ENCODE data around the gene NPL. TPM values are rescaled to one million over a fixed set of nuclear protein-coding genes. Genes with fewer than 3 reads are reported as not detected.

Gene NPL
- total RNA-seq, 1 experiment from 2014 or later: 2.4 TPM

DNA sequence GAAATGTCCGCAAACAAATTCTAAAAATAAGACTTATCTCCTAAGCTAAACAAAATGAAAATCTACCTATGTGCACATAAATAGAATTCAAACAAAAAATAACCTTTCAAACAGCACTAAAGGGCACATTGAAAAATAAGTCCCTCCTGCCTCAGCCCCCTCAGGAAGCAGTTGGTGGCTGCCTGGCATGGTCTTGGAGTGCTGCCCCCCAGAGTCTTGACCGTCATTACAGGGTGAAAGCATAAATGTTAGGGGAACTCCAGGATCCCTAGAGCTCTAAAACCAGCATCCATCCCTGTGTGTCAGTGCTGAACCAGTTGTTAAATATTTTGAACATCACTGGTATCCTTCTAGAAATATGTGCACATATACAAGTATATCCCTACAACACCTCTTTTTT is 6.5 kb upstream of the NPL start:
- Histone ChIP-seq H3K4me1 (ENCODE audit: insufficient read depth, low read length) (peaks cover 3% of the 10 kb centered on the region; the same call in 1 of the 2 replicates), H4K5ac (ENCODE audit: insufficient read length, low read depth, low read length) (no peak overlapping the region), H3K56ac (ENCODE audit: insufficient read length, low read depth, low read length) (no peak overlapping the region), H4K91ac (ENCODE audit: insufficient read length, low read depth, low read length) (no peak overlapping the region), H3K27ac (ENCODE audit: insufficient read length, low read depth, low read length) (no peak overlapping the region), H2BK15ac (ENCODE audit: low read depth, low read length) (no peak overlapping the region), H4K8ac (replicated peaks; ENCODE audit: insufficient read length, low read depth, low read length) (no peak overlapping the region), H3K14ac (ENCODE audit: insufficient read depth, low read length) (no peak overlapping the region), H3K18ac (ENCODE audit: insufficient read length, low read depth, low read length) (no peak overlapping the region), H4K20me1 (ENCODE audit: control insufficient read depth, insufficient read depth, insufficient read length) (no peaks in the 10 kb centered on the region), H2BK5ac (ENCODE audit: insufficient read length, low read length) (no peak overlapping the region), H3K4me2 (ENCODE audit: insufficient read depth, insufficient read length, low read length) (no peak overlapping the region), H2BK20ac (ENCODE audit: low read depth, low read length, poor library complexity, severe bottlenecking) (no peak overlapping the region), H3K9ac (ENCODE audit: extremely low read depth, insufficient read length, low read length) (no peak overlapping the region), H2BK12ac (ENCODE audit: insufficient read length, low read depth, low read length) (no peak overlapping the region), H3K79me1 (ENCODE audit: insufficient read depth, low read depth, low read length, poor library complexity, severe bottlenecking) (no peaks in the 10 kb centered on the region), H3K79me2 (ENCODE audit: insufficient read depth, low read length) (no peaks in the 10 kb centered on the region), H3K9me3 (ENCODE audit: control insufficient read depth, low read depth, low read length) (no peaks in the 10 kb centered on the region), H3K27me3 (ENCODE audit: insufficient read depth, low read length) (peaks cover 3% of the 10 kb centered on the region; the same call in 1 of the 2 replicates), H3K23me2 (ENCODE audit: insufficient read length, low read depth, low read length, poor library complexity, severe bottlenecking) (no peaks in the 10 kb centered on the region), H3T11ph (ENCODE audit: low read length) (no peak overlapping the region), H2AFZ (ENCODE audit: low read length) (no peak overlapping the region), H2AK5ac (ENCODE audit: insufficient read length, low read length) (no peak overlapping the region), H2BK120ac (ENCODE audit: low read depth, low read length, poor library complexity, severe bottlenecking) (no peak overlapping the region), H3K23ac (ENCODE audit: insufficient read length, low read depth, low read length) (no peak overlapping the region), H3K4ac (ENCODE audit: low read depth, low read length) (no peak overlapping the region)
- Mint-ChIP-seq H3K4me3 (no peak overlapping the region), H3K27me3 (ENCODE audit: low read depth) (peaks cover 15% of the 10 kb centered on the region), H3K36me3 (ENCODE audit: insufficient read depth in 1 of 3, low read depth in 3 of 3) (no peaks in the 10 kb centered on the region), H3K27ac (no peak overlapping the region; a peak in 1 of 7 replicates), H3K4me1 (peaks cover 14 to 21% of the 10 kb centered on the region in 2 experiments), H3K9me3 (no peaks in the 10 kb centered on the region)
- DNase-seq: peak; percentile 48
- TF ChIP-seq, protein P1, sequence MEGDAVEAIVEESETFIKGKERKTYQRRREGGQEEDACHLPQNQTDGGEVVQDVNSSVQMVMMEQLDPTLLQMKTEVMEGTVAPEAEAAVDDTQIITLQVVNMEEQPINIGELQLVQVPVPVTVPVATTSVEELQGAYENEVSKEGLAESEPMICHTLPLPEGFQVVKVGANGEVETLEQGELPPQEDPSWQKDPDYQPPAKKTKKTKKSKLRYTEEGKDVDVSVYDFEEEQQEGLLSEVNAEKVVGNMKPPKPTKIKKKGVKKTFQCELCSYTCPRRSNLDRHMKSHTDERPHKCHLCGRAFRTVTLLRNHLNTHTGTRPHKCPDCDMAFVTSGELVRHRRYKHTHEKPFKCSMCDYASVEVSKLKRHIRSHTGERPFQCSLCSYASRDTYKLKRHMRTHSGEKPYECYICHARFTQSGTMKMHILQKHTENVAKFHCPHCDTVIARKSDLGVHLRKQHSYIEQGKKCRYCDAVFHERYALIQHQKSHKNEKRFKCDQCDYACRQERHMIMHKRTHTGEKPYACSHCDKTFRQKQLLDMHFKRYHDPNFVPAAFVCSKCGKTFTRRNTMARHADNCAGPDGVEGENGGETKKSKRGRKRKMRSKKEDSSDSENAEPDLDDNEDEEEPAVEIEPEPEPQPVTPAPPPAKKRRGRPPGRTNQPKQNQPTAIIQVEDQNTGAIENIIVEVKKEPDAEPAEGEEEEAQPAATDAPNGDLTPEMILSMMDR (conservative IDR thresholded peaks at IDR 0.05): peak; percentile 54
- WGBS (ENCODE audit: extremely low coverage, insufficient read length, low lambda C conversion rate): no CpG with 5 or more reads among the region's 2 CpGs
